ENCODE results near the gene TBCEL.
"Not testable (repeated sequence)": the region's sequence is repeated elsewhere in the genome, so short reads cannot be mapped to it uniquely, and the experiment has no call there.

The TBCEL gene

DNA sequence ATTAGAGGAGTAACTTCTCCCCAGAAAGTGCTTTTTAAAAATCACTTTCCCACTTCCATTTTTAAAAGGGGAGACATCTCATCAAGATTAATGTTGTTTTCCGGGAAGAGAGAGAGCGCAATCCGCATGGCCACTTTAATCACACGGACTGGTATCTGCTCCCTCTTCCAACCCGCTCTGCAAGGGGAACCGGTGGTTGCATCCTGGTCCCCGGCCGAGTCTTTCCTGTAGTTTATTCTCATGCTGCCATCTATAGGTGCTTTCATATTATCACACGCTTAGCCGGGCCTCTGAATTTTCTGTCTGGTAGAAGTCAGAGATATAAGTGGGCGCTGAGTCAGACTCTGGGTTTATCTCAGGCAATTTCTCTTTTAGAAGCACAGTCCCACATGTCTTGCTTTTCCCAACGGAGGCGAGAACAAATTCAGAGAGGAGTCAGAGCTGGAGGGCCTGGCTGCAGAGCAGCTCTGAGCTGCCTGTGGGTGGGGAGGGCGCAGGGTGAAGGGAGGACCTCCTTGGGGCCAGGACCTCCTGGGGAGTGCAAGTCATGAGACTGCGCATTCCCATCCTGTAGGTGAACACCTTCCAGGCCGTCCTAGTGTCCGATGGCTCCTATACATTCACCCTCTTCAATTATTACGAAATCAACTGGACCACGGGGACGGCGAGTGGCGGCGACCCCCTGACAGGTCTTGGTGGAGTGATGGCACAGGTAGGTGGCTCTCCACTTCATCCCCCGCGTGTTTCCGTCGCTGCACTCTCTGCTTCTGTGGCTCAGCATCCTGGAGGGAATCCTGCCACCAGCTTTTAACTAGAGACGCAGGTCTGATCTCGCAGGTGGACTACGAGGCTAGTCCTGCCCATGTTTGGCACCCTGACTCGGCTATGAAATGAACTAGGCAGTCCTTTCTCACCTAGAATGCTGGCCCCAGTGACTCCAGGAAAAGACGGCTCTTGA lies 88.9 kb downstream of the TBCEL start:
- no peaks in the 10 kb centered on the region for H3K9me3 ChIP-seq (ENCODE audit: control insufficient read depth in 2 of 2, low read length in 2 of 2)
- H3K4me1 ChIP-seq (ENCODE audit: control insufficient read depth in 2 of 2, insufficient read depth in 2 of 2, low read length in 2 of 2), result no peaks in the 10 kb centered on the region
- H3K4me3 ChIP-seq (ENCODE audit: low read length in 2 of 2), result no peak overlapping the region
- no peaks in the 10 kb centered on the region for H3K36me3 ChIP-seq (ENCODE audit: control insufficient read depth in 2 of 2, insufficient read depth in 2 of 2, low read length in 2 of 2)
- H3K27me3 ChIP-seq (ENCODE audit: control insufficient read depth in 2 of 2, insufficient read depth in 2 of 2, low read length in 2 of 2), result no peaks in the 10 kb centered on the region
- H3K27ac ChIP-seq (ENCODE audit: low read depth in 2 of 2, low read length in 2 of 2), result no peak overlapping the region
- no peak overlapping the region for H3K9ac ChIP-seq (ENCODE audit: low read depth in 1 of 2, low read length in 2 of 2)

DNA sequence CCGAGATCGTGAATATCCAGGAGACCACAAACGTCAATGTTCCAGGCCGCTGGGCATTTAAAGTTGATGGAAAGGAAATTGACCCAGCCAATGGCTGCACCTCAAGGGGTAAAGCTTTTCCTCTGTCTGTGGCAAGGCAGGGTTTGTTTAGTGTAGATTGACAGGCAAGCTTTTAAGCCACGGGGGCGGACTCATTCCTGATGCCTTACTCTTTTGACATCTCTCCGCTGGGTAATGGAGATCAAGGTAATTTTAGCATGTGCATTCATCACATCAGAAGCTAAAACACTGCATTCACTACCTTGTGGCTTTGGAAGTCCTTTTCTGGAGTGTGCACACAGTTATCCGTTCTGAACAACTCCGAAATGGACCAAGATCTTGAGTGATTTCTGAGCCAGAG lies 89.7 kb downstream of the TBCEL start:
- Histone ChIP-seq H3K4me3 (ENCODE audit: low read length in 2 of 2) (no peak overlapping the region), H3K36me3 (ENCODE audit: control insufficient read depth in 2 of 2, insufficient read depth in 2 of 2, low read length in 2 of 2) (no peaks in the 10 kb centered on the region), H3K27ac (ENCODE audit: low read depth in 2 of 2, low read length in 2 of 2) (no peak overlapping the region), H3K9me3 (ENCODE audit: control insufficient read depth in 2 of 2, low read length in 2 of 2) (no peaks in the 10 kb centered on the region), H3K4me1 (ENCODE audit: control insufficient read depth in 2 of 2, insufficient read depth in 2 of 2, low read length in 2 of 2) (no peaks in the 10 kb centered on the region), H3K27me3 (ENCODE audit: control insufficient read depth in 2 of 2, insufficient read depth in 2 of 2, low read length in 2 of 2) (no peaks in the 10 kb centered on the region), H3K9ac (ENCODE audit: low read depth in 1 of 2, low read length in 2 of 2) (no peak overlapping the region)

GRCh38 chr11:121115024-121115423 lies 91.1 kb downstream of the TBCEL start:
- not testable (repeated sequence) for H3K4me3 ChIP-seq (ENCODE audit: low read length in 2 of 2); H3K9me3 ChIP-seq (ENCODE audit: control insufficient read depth in 2 of 2, low read length in 2 of 2); H3K36me3 ChIP-seq (ENCODE audit: control insufficient read depth in 2 of 2, insufficient read depth in 2 of 2, low read length in 2 of 2); H3K9ac ChIP-seq (ENCODE audit: low read depth in 1 of 2, low read length in 2 of 2); H3K4me1 ChIP-seq (ENCODE audit: control insufficient read depth in 2 of 2, insufficient read depth in 2 of 2, low read length in 2 of 2); H3K27ac ChIP-seq (ENCODE audit: low read depth in 2 of 2, low read length in 2 of 2); H3K27me3 ChIP-seq (ENCODE audit: control insufficient read depth in 2 of 2, insufficient read depth in 2 of 2, low read length in 2 of 2)

DNA sequence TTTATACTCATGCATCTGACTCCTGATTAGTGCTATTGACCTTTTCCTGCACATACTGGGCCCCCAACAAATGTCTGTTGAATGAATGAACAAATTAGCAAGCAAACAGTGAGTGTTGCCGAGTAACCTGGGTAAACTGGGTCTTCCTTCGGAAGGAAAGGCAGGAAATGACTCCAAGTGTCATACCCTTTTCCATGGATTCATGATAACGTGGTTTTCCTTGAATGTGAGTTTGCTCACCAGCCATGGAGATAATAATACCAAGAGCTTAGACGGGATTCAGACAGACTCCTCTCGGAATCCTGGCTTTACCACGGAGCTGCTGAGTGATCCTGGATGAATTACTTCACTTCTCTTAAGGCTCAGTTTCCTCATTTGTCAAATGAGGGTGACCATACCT lies 93.9 kb downstream of the TBCEL start:
- Histone ChIP-seq H3K4me1 (ENCODE audit: control insufficient read depth in 2 of 2, insufficient read depth in 2 of 2, low read length in 2 of 2) (no peaks in the 10 kb centered on the region), H3K9ac (ENCODE audit: low read depth in 1 of 2, low read length in 2 of 2) (no peak overlapping the region), H3K27me3 (ENCODE audit: control insufficient read depth in 2 of 2, insufficient read depth in 2 of 2, low read length in 2 of 2) (no peaks in the 10 kb centered on the region), H3K9me3 (ENCODE audit: control insufficient read depth in 2 of 2, low read length in 2 of 2) (no peaks in the 10 kb centered on the region), H3K4me3 (ENCODE audit: low read length in 2 of 2) (no peak overlapping the region), H3K36me3 (ENCODE audit: control insufficient read depth in 2 of 2, insufficient read depth in 2 of 2, low read length in 2 of 2) (no peaks in the 10 kb centered on the region), H3K27ac (ENCODE audit: low read depth in 2 of 2, low read length in 2 of 2) (no peak overlapping the region)

DNA sequence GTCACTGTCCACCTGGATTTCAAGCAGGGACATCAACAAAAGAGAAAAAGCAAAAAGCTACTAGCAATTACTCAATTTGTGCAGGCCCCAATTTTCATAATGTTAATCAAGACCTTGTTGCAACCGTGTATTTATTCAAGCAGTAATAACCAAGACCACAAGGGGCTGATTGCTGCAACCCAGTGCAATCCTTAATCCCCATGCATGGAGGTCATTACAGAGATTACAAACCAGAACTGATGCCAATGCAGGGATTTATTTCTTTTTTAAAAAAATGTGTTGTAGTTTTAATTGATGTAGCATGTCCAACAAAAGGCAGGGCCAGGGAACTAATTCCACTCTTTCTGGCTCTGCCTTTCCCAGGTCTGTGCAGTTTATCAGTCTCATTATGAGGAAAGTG lies 95.5 kb downstream of the TBCEL start:
- no peak overlapping the region for H3K4me3 ChIP-seq (ENCODE audit: low read length in 2 of 2)
- no peak overlapping the region for H3K27ac ChIP-seq (ENCODE audit: low read depth in 2 of 2, low read length in 2 of 2)
- no peak overlapping the region for H3K9ac ChIP-seq (ENCODE audit: low read depth in 1 of 2, low read length in 2 of 2)
- no peaks in the 10 kb centered on the region for H3K9me3 ChIP-seq (ENCODE audit: control insufficient read depth in 2 of 2, low read length in 2 of 2)
- no peaks in the 10 kb centered on the region for H3K4me1 ChIP-seq (ENCODE audit: control insufficient read depth in 2 of 2, insufficient read depth in 2 of 2, low read length in 2 of 2)
- no peaks in the 10 kb centered on the region for H3K27me3 ChIP-seq (ENCODE audit: control insufficient read depth in 2 of 2, insufficient read depth in 2 of 2, low read length in 2 of 2)
- no peaks in the 10 kb centered on the region for H3K36me3 ChIP-seq (ENCODE audit: control insufficient read depth in 2 of 2, insufficient read depth in 2 of 2, low read length in 2 of 2)

DNA sequence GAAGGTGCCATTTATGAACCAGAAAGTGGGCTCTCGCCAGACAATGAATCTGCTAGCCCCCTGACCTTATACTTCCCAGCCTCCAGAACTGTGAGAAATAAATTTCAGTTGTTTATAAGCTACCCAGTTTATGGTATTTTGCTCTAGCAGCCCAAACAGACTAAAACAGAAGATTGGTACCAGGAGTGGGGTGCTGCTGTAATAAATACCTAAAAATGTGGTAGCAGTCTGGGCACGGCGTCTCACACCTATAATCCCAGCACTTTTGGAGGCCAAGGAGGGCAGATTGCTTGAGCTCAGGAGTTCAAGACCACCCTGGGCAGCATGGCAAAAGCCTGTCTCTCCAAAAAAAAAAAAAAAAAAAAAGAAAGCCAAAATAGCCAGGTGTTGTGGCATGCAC lies 98.4 kb downstream of the TBCEL start:
- no peak overlapping the region for H3K9ac ChIP-seq (ENCODE audit: low read depth in 1 of 2, low read length in 2 of 2)
- no peaks in the 10 kb centered on the region for H3K9me3 ChIP-seq (ENCODE audit: control insufficient read depth in 2 of 2, low read length in 2 of 2)
- no peaks in the 10 kb centered on the region for H3K27me3 ChIP-seq (ENCODE audit: control insufficient read depth in 2 of 2, insufficient read depth in 2 of 2, low read length in 2 of 2)
- no peaks in the 10 kb centered on the region for H3K4me1 ChIP-seq (ENCODE audit: control insufficient read depth in 2 of 2, insufficient read depth in 2 of 2, low read length in 2 of 2)
- H3K4me3 ChIP-seq (ENCODE audit: low read length in 2 of 2), result no peak overlapping the region
- no peaks in the 10 kb centered on the region for H3K36me3 ChIP-seq (ENCODE audit: control insufficient read depth in 2 of 2, insufficient read depth in 2 of 2, low read length in 2 of 2)
- H3K27ac ChIP-seq (ENCODE audit: low read depth in 2 of 2, low read length in 2 of 2), result no peak overlapping the region

- H3K9me3 ChIP-seq (ENCODE audit: control insufficient read depth in 2 of 2, low read length in 2 of 2), result no peaks in the 10 kb centered on the region
These were observed 99.7 kb downstream of the TBCEL start for GRCh38 chr11:121123496-121124069.

DNA sequence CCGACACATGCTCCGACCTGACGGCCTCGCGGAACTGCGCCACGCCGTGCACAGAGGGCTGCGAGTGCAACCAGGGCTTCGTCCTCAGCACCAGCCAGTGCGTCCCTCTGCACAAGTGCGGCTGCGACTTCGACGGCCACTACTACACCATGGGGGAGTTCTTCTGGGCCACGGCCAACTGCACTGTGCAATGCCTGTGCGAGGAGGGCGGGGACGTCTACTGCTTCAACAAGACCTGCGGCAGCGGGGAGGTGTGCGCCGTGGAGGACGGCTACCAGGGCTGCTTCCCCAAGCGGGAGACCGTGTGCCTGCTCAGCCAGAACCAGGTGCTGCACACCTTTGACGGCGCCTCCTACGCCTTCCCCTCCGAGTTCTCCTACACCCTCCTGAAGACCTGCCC lies 103.9 kb downstream of the TBCEL start:
- H3K4me3 ChIP-seq (ENCODE audit: low read length in 2 of 2), result no peak overlapping the region
- no peak overlapping the region for H3K27ac ChIP-seq (ENCODE audit: low read depth in 2 of 2, low read length in 2 of 2)
- no peaks in the 10 kb centered on the region for H3K9me3 ChIP-seq (ENCODE audit: control insufficient read depth in 2 of 2, low read length in 2 of 2)
- H3K9ac ChIP-seq (ENCODE audit: low read depth in 1 of 2, low read length in 2 of 2), result no peak overlapping the region
- H3K27me3 ChIP-seq (ENCODE audit: control insufficient read depth in 2 of 2, insufficient read depth in 2 of 2, low read length in 2 of 2), result no peaks in the 10 kb centered on the region
- no peaks in the 10 kb centered on the region for H3K4me1 ChIP-seq (ENCODE audit: control insufficient read depth in 2 of 2, insufficient read depth in 2 of 2, low read length in 2 of 2)
- no peaks in the 10 kb centered on the region for H3K36me3 ChIP-seq (ENCODE audit: control insufficient read depth in 2 of 2, insufficient read depth in 2 of 2, low read length in 2 of 2)

More at GRCh38 chr11:121123496-121124069, 99.7 kb downstream of the TBCEL start:
- no peak overlapping the region for H3K9ac ChIP-seq (ENCODE audit: low read depth in 1 of 2, low read length in 2 of 2)
- H3K27me3 ChIP-seq (ENCODE audit: control insufficient read depth in 2 of 2, insufficient read depth in 2 of 2, low read length in 2 of 2), result no peaks in the 10 kb centered on the region
- no peaks in the 10 kb centered on the region for H3K4me1 ChIP-seq (ENCODE audit: control insufficient read depth in 2 of 2, insufficient read depth in 2 of 2, low read length in 2 of 2)
- H3K4me3 ChIP-seq (ENCODE audit: low read length in 2 of 2), result no peak overlapping the region
- no peaks in the 10 kb centered on the region for H3K36me3 ChIP-seq (ENCODE audit: control insufficient read depth in 2 of 2, insufficient read depth in 2 of 2, low read length in 2 of 2)
- no peak overlapping the region for H3K27ac ChIP-seq (ENCODE audit: low read depth in 2 of 2, low read length in 2 of 2)

DNA sequence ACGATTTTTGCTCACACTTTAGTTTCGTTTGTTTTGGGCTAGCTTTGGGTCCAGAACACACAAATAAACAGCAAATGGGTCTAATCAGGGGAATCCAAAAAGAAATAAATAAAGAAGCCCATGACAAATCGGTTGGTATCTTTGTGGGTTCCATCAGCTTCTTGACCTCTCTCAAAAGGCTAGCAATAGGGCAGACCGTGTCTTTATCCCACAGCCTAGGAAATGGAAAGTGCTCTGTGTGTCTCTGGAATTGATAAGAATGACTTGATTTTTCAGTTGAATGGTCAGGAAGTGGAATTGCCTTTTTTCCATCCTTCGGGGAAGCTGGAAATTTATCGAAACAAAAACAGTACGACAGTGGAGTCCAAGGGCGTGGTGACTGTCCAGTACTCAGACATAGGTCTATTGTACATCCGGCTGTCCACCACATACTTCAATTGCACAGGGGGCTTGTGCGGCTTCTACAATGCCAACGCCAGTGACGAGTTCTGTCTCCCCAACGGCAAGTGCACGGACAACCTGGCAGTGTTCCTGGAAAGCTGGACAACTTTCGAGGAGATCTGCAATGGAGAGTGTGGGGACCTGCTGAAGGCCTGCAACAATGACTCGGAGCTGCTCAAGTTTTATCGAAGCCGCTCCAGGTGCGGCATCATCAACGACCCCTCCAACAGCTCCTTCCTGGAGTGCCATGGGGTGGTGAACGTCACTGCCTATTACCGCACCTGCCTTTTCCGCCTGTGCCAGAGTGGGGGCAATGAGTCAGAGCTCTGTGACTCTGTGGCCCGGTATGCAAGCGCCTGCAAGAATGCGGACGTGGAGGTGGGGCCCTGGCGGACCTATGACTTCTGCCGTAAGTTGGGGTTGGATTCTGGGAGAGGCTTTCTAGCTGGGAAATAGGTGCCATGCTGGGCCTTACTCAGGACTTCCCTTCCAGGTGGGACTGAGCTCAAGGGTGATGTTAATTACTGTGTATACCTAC lies 105.7 kb downstream of the TBCEL start:
- Histone ChIP-seq H3K36me3 (ENCODE audit: control insufficient read depth in 2 of 2, insufficient read depth in 2 of 2, low read length in 2 of 2) (no peaks in the 10 kb centered on the region), H3K4me1 (ENCODE audit: control insufficient read depth in 2 of 2, insufficient read depth in 2 of 2, low read length in 2 of 2) (no peaks in the 10 kb centered on the region), H3K9ac (ENCODE audit: low read depth in 1 of 2, low read length in 2 of 2) (no peak overlapping the region), H3K9me3 (ENCODE audit: control insufficient read depth in 2 of 2, low read length in 2 of 2) (no peaks in the 10 kb centered on the region), H3K27me3 (ENCODE audit: control insufficient read depth in 2 of 2, insufficient read depth in 2 of 2, low read length in 2 of 2) (no peaks in the 10 kb centered on the region), H3K4me3 (ENCODE audit: low read length in 2 of 2) (no peak overlapping the region), H3K27ac (ENCODE audit: low read depth in 2 of 2, low read length in 2 of 2) (no peak overlapping the region)

DNA sequence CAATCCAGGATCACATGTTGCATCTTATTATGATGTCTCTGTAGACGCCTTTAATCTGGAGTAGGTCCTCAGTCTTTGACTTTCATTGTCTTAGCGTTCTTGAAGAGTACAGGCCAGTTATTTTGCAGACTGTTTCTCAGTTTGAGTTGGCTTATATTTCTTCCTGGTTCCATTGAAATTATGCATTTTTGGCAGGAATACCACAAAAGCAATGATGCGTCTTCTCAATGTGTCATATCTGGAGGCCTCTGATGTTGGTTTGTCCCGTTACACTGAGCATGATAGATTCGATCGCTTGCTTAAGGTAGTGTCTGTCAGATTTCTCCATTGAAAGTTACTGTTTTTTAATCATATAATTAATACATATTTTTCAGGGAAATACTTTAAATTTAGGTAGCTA lies 107.8 kb downstream of the TBCEL start:
- Histone ChIP-seq H3K27ac (ENCODE audit: low read depth in 2 of 2, low read length in 2 of 2) (no peak overlapping the region), H3K36me3 (ENCODE audit: control insufficient read depth in 2 of 2, insufficient read depth in 2 of 2, low read length in 2 of 2) (no peaks in the 10 kb centered on the region)

More for the DNA sequence above, 107.8 kb downstream of the TBCEL start:
- Histone ChIP-seq H3K4me1 (ENCODE audit: control insufficient read depth in 2 of 2, insufficient read depth in 2 of 2, low read length in 2 of 2) (no peaks in the 10 kb centered on the region), H3K4me3 (ENCODE audit: low read length in 2 of 2) (no peak overlapping the region), H3K9ac (ENCODE audit: low read depth in 1 of 2, low read length in 2 of 2) (no peak overlapping the region), H3K9me3 (ENCODE audit: control insufficient read depth in 2 of 2, low read length in 2 of 2) (no peaks in the 10 kb centered on the region), H3K27me3 (ENCODE audit: control insufficient read depth in 2 of 2, insufficient read depth in 2 of 2, low read length in 2 of 2) (no peaks in the 10 kb centered on the region)

All from mucosa of rectum (tissue), 2 donors.